SH-SY5Y (cell line): ENCODE data around the gene CNPY4.

ENCODE experiments used
- GATA2 ChIP-seq: IDR thresholded peaks from 2 replicates; pipeline ENCODE4 v1.6.1; 2011; ENCODE audit warnings: mild to moderate bottlenecking, low read depth, low read length
- GATA3 ChIP-seq: IDR thresholded peaks from 2 replicates; pipeline ENCODE4 v1.6.1; 2011; ENCODE audit warnings: low read depth, mild to moderate bottlenecking, low read length, moderate library complexity

DNA sequence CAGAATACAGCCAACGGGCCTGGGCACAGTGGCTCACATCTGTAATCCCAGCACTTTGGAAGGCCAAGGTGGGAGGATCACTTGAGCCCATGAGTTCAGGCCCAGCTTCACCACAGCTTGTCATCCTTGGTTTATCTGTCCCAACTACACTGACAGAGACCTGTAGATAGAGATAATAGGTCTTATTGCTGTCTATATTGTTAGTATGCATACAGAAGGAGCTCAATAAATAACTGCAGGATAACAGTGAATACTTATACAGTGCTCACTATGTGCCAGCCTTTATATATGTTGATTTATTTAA, 1.3 kb downstream of the CNPY4 start:
- TF ChIP-seq GATA2 (no peak), GATA3 (no peak)
